Neural cell (in vitro differentiated cells): Measurements from ENCODE around the gene MYO18A. TPM values are rescaled to one million over a fixed set of nuclear protein-coding genes. Genes with fewer than 3 reads are reported as not detected.

Source experiments
- H2AFZ ChIP-seq: fragments of 200-600, 300-800 bp; sonication (generic), shearing (Covaris generic); 2 replicates; pipeline ENCODE4 v1.6.0; 2014; ENCODE audit warnings: low read depth, mild to moderate bottlenecking, antibody characterized with exemption, low read length, moderate library complexity
- H3F3A ChIP-seq: fragments of 200-600 bp; shearing (Covaris generic); 2 replicates; pipeline ENCODE4 v1.6.1; 2016; ENCODE audit warnings: mild to moderate bottlenecking, moderate library complexity, mixed read lengths, antibody characterized with exemption, low read length; ENCODE audit not compliant: insufficient read depth, poor library complexity, severe bottlenecking
- H3K27ac ChIP-seq: fragments of 200-600, 300-800 bp; sonication (generic), shearing (Covaris generic); 2 replicates; pipeline ENCODE4 v1.5.1; 2014; ENCODE audit warnings: mild to moderate bottlenecking, low read length, moderate library complexity
- H3K27me3 ChIP-seq: fragments of 300-800, 200-600 bp; sonication (generic), shearing (Covaris generic); 2 replicates; pipeline ENCODE4 v1.6.0; 2014; ENCODE audit warnings: mild to moderate bottlenecking, low read depth, low read length, moderate library complexity; ENCODE audit not compliant: insufficient read depth
- H3K36me3 ChIP-seq: fragments of 300-800, 200-600 bp; sonication (generic), shearing (Covaris generic); 2 replicates; pipeline ENCODE4 v1.5.1; 2014; ENCODE audit warnings: mild to moderate bottlenecking, antibody characterized with exemption, low read length, moderate library complexity; ENCODE audit not compliant: insufficient read depth
- H3K4me2 ChIP-seq: fragments of 300-800, 200-600 bp; sonication (generic), shearing (Covaris generic); 2 replicates; pipeline ENCODE4 v1.6.0; 2014; ENCODE audit warnings: mild to moderate bottlenecking, low read length
- H3K4me3 ChIP-seq: fragments of 300-800, 200-600 bp; sonication (generic), shearing (Covaris generic); 2 replicates; pipeline ENCODE4 v1.5.1; 2014; ENCODE audit warnings: mild to moderate bottlenecking, low read length, moderate library complexity
- H3K79me2 ChIP-seq: fragments of 200-600 bp; shearing (Covaris generic); replicated peaks from 2 replicates; pipeline ENCODE4 v1.6.0; 2014; ENCODE audit warnings: mild to moderate bottlenecking, low read length, moderate library complexity; ENCODE audit not compliant: insufficient read depth
- H3K9ac ChIP-seq: fragments of 300-800, 200-600 bp; sonication (generic), shearing (Covaris generic); 2 replicates; pipeline ENCODE4 v1.6.1; 2016; ENCODE audit warnings: mild to moderate bottlenecking, low read length, mixed read lengths
- H3K9me2 ChIP-seq: fragments of 200-600 bp; shearing (Covaris generic); 2 replicates; pipeline ENCODE4 v1.6.1; 2016; ENCODE audit warnings: mild to moderate bottlenecking, low read length, mixed read lengths; ENCODE audit not compliant: insufficient read depth
- H3K9me3 ChIP-seq: fragments of 200-600, 300-800 bp; sonication (generic), shearing (Covaris generic); 2 replicates; pipeline ENCODE4 v1.6.1; 2016; ENCODE audit warnings: mild to moderate bottlenecking, mixed run types, low read length, moderate library complexity, mixed read lengths
- H4K20me1 ChIP-seq: fragments of 200-600 bp; shearing (Covaris generic); 2 replicates; pipeline ENCODE4 v1.6.1; 2016; ENCODE audit warnings: mild to moderate bottlenecking, mixed run types; ENCODE audit not compliant: insufficient read depth
- EP300 ChIP-seq: fragments of 450-650 bp; conservative IDR thresholded peaks from 2 replicates; pipeline ENCODE4 v1.6.1; 2014; ENCODE audit warnings: antibody characterized with exemption, mild to moderate bottlenecking, moderate library complexity; ENCODE audit not compliant: poor library complexity, severe bottlenecking
- EZH2 ChIP-seq: fragments of 200-600, 300-800 bp; shearing (Covaris generic), sonication (generic); IDR thresholded peaks from 2 replicates; pipeline ENCODE4 v1.6.1; 2014; ENCODE audit warnings: antibody characterized with exemption, low read length, borderline replicate concordance, mild to moderate bottlenecking; ENCODE audit not compliant: insufficient read depth, poor library complexity, severe bottlenecking
- MXI1 ChIP-seq: fragments of 450-650 bp; conservative IDR thresholded peaks from 2 replicates; pipeline ENCODE4 v1.6.1; 2014; ENCODE audit warnings: antibody characterized with exemption, mild to moderate bottlenecking; ENCODE audit not compliant: poor library complexity, severe bottlenecking
- POLR2AphosphoS5 ChIP-seq: IDR thresholded peaks from 2 replicates; pipeline ENCODE4 v1.6.1; 2012
- RAD21 ChIP-seq: fragments of 450-650 bp; conservative IDR thresholded peaks from 2 replicates; pipeline ENCODE4 v1.6.1; 2014; ENCODE audit warnings: antibody characterized with exemption, mild to moderate bottlenecking, moderate library complexity
- SMC3 ChIP-seq: fragments of 450-650 bp; conservative IDR thresholded peaks from 2 replicates; pipeline ENCODE4 v1.6.1; 2014; ENCODE audit warnings: antibody characterized with exemption, mild to moderate bottlenecking, moderate library complexity; ENCODE audit not compliant: poor library complexity
- TAF1 ChIP-seq: IDR thresholded peaks from 2 replicates; pipeline ENCODE4 v1.6.1; 2012; ENCODE audit warnings: low read depth
- polyA plus RNA-seq: library from polyadenylated mRNA; depleted of rRNA; stranded (reverse); fragments of >200 nt; gene quantifications from 2 replicates; pipeline ENCODE4 v1.2.3, GENCODE V29; 2014
- TF ChIP-seq, protein P1 (sequence below): fragments of 450-650 bp; IDR thresholded peaks from 2 replicates; pipeline ENCODE4 v1.5.1; 2014; ENCODE audit warnings: antibody characterized with exemption, mild to moderate bottlenecking, moderate library complexity; ENCODE audit not compliant: poor library complexity, severe bottlenecking
- TF ChIP-seq, protein P2 (sequence below): IDR thresholded peaks from 2 replicates; pipeline ENCODE4 v1.6.1; 2012; ENCODE audit warnings: borderline replicate concordance

MYO18A gene
- polyA plus RNA-seq, 1 donor from 2014 or later = 21.6 TPM

DNA sequence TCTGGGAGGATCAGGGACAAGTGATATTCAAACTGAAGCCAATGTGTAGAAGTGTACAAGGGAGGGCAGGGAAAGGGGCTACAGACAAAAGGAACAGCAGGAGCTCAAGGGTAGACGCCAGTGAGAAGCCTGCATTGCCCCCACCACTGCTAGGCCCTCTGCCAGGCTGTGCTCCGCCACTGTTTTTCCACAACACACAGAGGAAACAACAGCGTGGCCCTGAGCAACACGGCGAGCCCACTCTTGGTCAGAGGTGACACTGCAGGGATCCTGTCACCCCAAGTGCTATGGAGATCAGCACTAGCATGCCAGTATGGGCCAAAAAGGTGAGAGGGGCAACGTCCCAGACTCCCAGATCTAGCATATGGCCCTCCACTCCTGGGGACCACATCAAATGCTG is 23.4 kb downstream of the MYO18A start:
- H3K9me3 ChIP-seq = no peaks in the 10 kb centered on the region
- no peaks in the 10 kb centered on the region for H3K79me2 ChIP-seq
- H4K20me1 ChIP-seq = peaks cover 3% of the 10 kb centered on the region
- no peak overlapping the region for H3K4me2 ChIP-seq
- H3K36me3 ChIP-seq = no peaks in the 10 kb centered on the region
- H3K9me2 ChIP-seq = no peaks in the 10 kb centered on the region
- TF ChIP-seq MXI1 (no peak), POLR2AphosphoS5 (no peak), RAD21 (no peak), TAF1 (no peak), EP300 (no peak)
- TF ChIP-seq, protein P1, sequence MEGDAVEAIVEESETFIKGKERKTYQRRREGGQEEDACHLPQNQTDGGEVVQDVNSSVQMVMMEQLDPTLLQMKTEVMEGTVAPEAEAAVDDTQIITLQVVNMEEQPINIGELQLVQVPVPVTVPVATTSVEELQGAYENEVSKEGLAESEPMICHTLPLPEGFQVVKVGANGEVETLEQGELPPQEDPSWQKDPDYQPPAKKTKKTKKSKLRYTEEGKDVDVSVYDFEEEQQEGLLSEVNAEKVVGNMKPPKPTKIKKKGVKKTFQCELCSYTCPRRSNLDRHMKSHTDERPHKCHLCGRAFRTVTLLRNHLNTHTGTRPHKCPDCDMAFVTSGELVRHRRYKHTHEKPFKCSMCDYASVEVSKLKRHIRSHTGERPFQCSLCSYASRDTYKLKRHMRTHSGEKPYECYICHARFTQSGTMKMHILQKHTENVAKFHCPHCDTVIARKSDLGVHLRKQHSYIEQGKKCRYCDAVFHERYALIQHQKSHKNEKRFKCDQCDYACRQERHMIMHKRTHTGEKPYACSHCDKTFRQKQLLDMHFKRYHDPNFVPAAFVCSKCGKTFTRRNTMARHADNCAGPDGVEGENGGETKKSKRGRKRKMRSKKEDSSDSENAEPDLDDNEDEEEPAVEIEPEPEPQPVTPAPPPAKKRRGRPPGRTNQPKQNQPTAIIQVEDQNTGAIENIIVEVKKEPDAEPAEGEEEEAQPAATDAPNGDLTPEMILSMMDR = no peak
- no peaks in the 10 kb centered on the region for H3F3A ChIP-seq
- H3K27ac ChIP-seq = no peak overlapping the region
- H3K4me3 ChIP-seq = no peak overlapping the region
- no peak overlapping the region for H2AFZ ChIP-seq
- no peak overlapping the region for H3K9ac ChIP-seq
- H3K27me3 ChIP-seq = no peaks in the 10 kb centered on the region

DNA sequence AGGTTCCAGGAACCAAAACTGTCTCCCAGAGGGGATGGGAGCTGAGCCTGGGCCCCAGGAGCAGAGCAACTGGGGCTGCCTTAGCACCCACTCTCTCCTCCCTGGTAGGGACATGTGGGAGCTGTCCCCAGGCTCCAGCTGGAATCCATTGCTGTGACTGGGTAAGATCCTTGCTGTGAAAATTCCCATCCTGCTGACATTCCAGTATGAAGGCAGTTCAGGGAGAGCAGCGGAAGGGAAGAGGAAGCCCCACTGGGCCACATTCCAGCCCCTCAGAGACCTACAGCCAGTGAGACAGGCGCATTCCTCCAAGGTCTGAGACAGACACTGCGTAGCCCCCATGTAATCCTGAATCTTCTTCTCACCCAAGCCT is 24.2 kb downstream of the MYO18A start:
- H2AFZ ChIP-seq = no peak overlapping the region
- H3K36me3 ChIP-seq = no peaks in the 10 kb centered on the region
- no peak overlapping the region for H3K4me3 ChIP-seq
- no peak overlapping the region for H3K9ac ChIP-seq
- peaks cover 3% of the 10 kb centered on the region for H4K20me1 ChIP-seq
- no peak overlapping the region for H3K27ac ChIP-seq
- no peaks in the 10 kb centered on the region for H3K79me2 ChIP-seq
- H3K9me3 ChIP-seq = no peaks in the 10 kb centered on the region
- no peaks in the 10 kb centered on the region for H3F3A ChIP-seq
- TF ChIP-seq RAD21 (no peak), SMC3 (no peak), TAF1 (no peak), EZH2 (no peak), EP300 (no peak), MXI1 (no peak), POLR2AphosphoS5 (no peak)
- TF ChIP-seq, protein P2, sequence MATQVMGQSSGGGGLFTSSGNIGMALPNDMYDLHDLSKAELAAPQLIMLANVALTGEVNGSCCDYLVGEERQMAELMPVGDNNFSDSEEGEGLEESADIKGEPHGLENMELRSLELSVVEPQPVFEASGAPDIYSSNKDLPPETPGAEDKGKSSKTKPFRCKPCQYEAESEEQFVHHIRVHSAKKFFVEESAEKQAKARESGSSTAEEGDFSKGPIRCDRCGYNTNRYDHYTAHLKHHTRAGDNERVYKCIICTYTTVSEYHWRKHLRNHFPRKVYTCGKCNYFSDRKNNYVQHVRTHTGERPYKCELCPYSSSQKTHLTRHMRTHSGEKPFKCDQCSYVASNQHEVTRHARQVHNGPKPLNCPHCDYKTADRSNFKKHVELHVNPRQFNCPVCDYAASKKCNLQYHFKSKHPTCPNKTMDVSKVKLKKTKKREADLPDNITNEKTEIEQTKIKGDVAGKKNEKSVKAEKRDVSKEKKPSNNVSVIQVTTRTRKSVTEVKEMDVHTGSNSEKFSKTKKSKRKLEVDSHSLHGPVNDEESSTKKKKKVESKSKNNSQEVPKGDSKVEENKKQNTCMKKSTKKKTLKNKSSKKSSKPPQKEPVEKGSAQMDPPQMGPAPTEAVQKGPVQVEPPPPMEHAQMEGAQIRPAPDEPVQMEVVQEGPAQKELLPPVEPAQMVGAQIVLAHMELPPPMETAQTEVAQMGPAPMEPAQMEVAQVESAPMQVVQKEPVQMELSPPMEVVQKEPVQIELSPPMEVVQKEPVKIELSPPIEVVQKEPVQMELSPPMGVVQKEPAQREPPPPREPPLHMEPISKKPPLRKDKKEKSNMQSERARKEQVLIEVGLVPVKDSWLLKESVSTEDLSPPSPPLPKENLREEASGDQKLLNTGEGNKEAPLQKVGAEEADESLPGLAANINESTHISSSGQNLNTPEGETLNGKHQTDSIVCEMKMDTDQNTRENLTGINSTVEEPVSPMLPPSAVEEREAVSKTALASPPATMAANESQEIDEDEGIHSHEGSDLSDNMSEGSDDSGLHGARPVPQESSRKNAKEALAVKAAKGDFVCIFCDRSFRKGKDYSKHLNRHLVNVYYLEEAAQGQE = no peak
- TF ChIP-seq, protein P1 = no peak
- H3K9me2 ChIP-seq = no peaks in the 10 kb centered on the region
- no peaks in the 10 kb centered on the region for H3K27me3 ChIP-seq
- no peak overlapping the region for H3K4me2 ChIP-seq
